OCI-LY3 (cell line): ENCODE data around the gene RDH11.

Experiments used
- H2AFZ ChIP-seq: fragments of 200-600, 300-600 bp; shearing (Covaris generic); 2 replicates; pipeline ENCODE4 v1.6.0; 2014; ENCODE audit warnings: antibody characterized with exemption, low read depth, low read length
- H3K27ac ChIP-seq: fragments of 200-600, 300-600 bp; sonication (generic); 2 replicates; pipeline ENCODE4 v1.5.1; 2014; ENCODE audit warnings: mild to moderate bottlenecking, low read length, moderate library complexity, mixed read lengths
- H3K27me3 ChIP-seq: fragments of 200-600, 300-600 bp; sonication (generic); 2 replicates; pipeline ENCODE4 v1.6.1; 2014; ENCODE audit warnings: low read depth, low read length, mixed read lengths
- H3K36me3 ChIP-seq: fragments of 200-600, 300-600 bp; sonication (generic); replicated peaks from 2 replicates; pipeline ENCODE3; 2014; ENCODE audit warnings: low read depth, low read length, mixed read lengths
- H3K4me1 ChIP-seq: fragments of 300-600, 200-600 bp; sonication (generic); 2 replicates; pipeline ENCODE4 v1.6.1; 2014; ENCODE audit warnings: low read length, mixed read lengths
- H3K4me2 ChIP-seq: fragments of 200-600, 300-600 bp; sonication (generic); 2 replicates; pipeline ENCODE4 v1.6.1; 2014; ENCODE audit warnings: low read length, mixed read lengths
- H3K4me3 ChIP-seq: fragments of 300-600, 200-600 bp; sonication (generic); 2 replicates; pipeline ENCODE4 v1.5.1; 2014; ENCODE audit warnings: antibody characterized with exemption, mild to moderate bottlenecking, low read length, moderate library complexity
- H3K79me2 ChIP-seq: fragments of 300-600, 200-600 bp; shearing (Covaris generic); 2 replicates; pipeline ENCODE4 v1.6.1; 2014; ENCODE audit warnings: mild to moderate bottlenecking, low read length, mixed read lengths
- H3K9ac ChIP-seq: fragments of 300-600, 200-600 bp; shearing (Covaris generic); 2 replicates; pipeline ENCODE4 v1.6.0; 2014; ENCODE audit warnings: mild to moderate bottlenecking, low read length, moderate library complexity
- H3K9me3 ChIP-seq: fragments of 200-600, 300-600 bp; shearing (Covaris generic); 2 replicates; pipeline ENCODE4 v1.6.1; 2014; ENCODE audit warnings: low read length, mixed read lengths; ENCODE audit not compliant: insufficient read depth
- H4K20me1 ChIP-seq: fragments of 200-600, 300-600 bp; sonication (generic); 2 replicates; pipeline ENCODE4 v1.6.1; 2016; ENCODE audit warnings: low read length, mixed read lengths; ENCODE audit not compliant: insufficient read depth
- CTCF ChIP-seq: fragments of 200-600, 300-600 bp; sonication (generic); IDR thresholded peaks from 2 replicates; pipeline ENCODE4 v1.5.1; 2014; ENCODE audit warnings: antibody characterized with exemption, low read length, low read depth
- EZH2phosphoT487 ChIP-seq: fragments of 200-600 bp; shearing (Covaris generic); IDR thresholded peaks from 2 replicates; pipeline ENCODE4 v1.6.1; 2018; ENCODE audit warnings: antibody characterized with exemption, mixed run types, low read depth

Gene RDH11

DNA sequence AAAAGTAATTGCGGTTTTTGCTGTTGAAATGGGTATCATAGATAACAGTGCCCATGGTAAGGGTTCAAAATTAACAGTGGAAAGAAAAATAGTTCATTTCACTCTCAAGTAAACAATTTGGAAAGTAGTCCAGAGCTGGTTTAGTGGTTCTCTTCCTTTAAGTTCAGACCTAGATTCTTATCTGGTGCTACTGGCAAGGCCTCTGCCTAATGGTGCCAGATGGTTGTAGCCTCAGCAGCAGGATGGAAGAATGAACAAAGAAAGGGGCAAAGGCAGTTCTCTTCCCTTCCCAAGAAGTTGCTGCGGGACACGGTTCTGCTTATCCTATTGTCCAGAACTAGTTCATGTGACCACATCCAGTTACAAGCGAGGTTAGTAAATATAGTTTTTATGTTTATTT lies 65.4 kb downstream of the RDH11 start:
- Histone ChIP-seq H4K20me1 (no peaks in the 10 kb centered on the region), H3K79me2 (no peaks in the 10 kb centered on the region), H3K4me1 (no peaks in the 10 kb centered on the region), H3K27ac (no peak overlapping the region), H3K4me2 (no peak overlapping the region), H3K9me3 (no peaks in the 10 kb centered on the region), H3K27me3 (peaks cover 2% of the 10 kb centered on the region; the same call in 1 of the 2 replicates), H3K36me3 (no peaks in the 10 kb centered on the region), H2AFZ (no peak overlapping the region), H3K9ac (no peak overlapping the region), H3K4me3 (no peak overlapping the region)
- TF ChIP-seq EZH2phosphoT487 (no peak), CTCF (no peak)

DNA sequence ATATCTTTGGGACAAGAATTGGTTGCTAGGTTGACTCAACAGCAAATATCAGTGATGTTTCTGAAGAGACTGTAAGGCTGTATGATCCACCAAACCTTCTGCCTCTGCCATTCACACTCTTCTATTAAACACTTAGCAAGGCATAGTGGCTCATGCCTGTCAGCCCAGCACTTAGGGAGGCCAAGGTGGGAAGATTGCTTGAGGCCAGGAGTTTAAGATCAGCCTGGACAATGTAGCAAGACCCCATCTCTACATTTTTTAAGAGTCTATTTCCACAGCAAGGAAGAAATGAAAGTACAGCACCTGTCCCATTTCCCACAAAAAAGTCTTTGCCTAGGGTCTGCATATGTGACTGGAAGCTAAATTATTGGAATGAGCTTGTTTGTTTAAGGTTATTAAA lies 68.0 kb downstream of the RDH11 start:
- no peaks in the 10 kb centered on the region for H3K79me2 ChIP-seq
- H3K4me2 ChIP-seq, result no peak overlapping the region
- no peak overlapping the region for H3K9ac ChIP-seq
- TF ChIP-seq EZH2phosphoT487 (no peak), CTCF (no peak)
- no peaks in the 10 kb centered on the region for H3K36me3 ChIP-seq
- H4K20me1 ChIP-seq, result no peaks in the 10 kb centered on the region
- H3K27me3 ChIP-seq, result peaks cover 2% of the 10 kb centered on the region; the same call in 1 of the 2 replicates
- no peaks in the 10 kb centered on the region for H3K9me3 ChIP-seq
- no peak overlapping the region for H2AFZ ChIP-seq
- H3K4me3 ChIP-seq, result no peak overlapping the region
- H3K4me1 ChIP-seq, result no peaks in the 10 kb centered on the region
- H3K27ac ChIP-seq, result no peak overlapping the region
